ENCODE data around the gene SLC51B.
"Not testable (repeated sequence)": the region's sequence is repeated elsewhere in the genome, so short reads cannot be mapped to it uniquely, and the experiment has no call there.

The SLC51B gene

DNA sequence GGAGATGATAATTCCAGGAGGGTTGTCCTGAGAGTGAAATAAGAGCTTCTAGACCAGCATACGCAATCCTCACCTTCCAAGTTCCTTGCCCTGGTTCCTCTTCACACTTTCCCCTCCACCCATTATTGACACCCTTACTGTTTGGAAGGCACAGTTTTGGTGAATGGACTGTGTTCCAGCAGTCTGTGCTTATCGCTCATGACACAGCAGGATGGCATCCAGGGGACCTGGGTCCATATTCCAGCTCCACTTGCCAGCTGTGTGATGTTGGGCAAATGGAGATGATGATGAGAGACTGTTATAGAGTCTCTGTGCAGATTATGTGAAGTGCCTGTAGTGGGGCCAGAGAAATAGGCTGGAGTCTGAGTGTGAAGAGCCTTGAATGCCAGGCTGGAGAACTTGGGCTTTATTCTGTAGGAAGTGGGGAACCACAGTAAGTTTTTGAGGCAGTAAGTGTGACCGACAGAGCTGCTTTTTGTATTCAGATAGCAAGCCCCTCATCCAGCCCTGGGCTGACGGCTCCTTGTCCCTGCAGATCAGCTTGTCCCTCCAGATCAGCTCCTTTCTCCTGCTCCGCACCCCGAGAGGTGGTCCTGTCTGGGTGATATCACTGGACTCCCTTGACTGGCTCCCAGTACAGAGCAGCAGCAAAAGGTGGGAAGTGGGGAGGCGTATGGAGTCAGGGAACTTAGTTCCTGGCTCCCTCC lies 39.5 kb downstream of the SLC51B start:
- DNase-seq (ENCODE audit: low read depth), result no peak

GRCh38 chr15:65085207-65085753 lies 40.1 kb downstream of the SLC51B start:
- DNase-seq (ENCODE audit: low read depth), result no peak

- DNase-seq (ENCODE audit: low read depth), result no peak
These were observed 40.9 kb downstream of the SLC51B start for GRCh38 chr15:65085990-65086679.

DNA sequence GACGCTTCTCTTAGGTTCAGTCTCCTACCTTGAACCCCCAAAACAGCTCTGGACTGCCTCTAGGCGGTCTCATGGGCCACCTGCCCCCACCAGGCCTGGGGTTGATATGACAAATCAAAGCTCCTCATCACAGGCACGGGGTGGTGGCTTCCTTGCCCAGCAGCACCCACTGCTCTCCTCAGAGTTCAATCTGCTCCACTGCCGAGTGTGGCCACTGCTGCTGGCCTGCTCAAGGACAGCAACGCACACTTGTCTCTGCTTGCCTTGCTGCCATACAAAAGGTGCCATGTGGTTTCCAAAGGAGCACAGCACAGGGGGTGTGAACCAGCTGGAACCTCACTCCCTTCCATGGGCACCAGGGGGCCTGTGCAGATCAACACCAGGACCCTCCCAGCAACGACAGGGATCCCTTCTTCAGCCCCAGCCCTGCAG lies 41.5 kb downstream of the SLC51B start:
- no peak for DNase-seq (ENCODE audit: low read depth)

- no peak for DNase-seq (ENCODE audit: low read depth)
These were observed 42.2 kb downstream of the SLC51B start for GRCh38 chr15:65087411-65087810.

- DNase-seq (ENCODE audit: low read depth), result no peak
These were observed 42.9 kb downstream of the SLC51B start for GRCh38 chr15:65087873-65088642.

DNA sequence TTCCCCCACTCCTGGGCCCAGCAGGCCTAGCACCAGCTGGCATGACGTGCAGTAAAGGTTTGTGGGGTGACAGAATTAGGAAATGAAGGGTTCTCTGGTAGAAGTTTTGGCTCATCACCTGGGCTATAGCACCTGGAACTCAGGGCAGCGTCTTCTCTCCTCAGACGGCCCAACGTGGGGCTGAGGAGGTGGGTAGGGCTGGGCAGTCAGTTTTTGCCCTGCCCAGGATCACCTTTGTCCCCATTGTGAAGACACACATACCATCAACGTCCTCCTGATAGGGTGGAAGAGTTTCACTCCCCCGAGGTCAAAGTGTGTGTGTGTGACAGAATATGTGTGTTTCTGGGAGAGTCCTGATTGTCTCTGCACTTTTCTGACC lies 43.4 kb downstream of the SLC51B start:
- DNase-seq (ENCODE audit: low read depth), result no peak

- DNase-seq (ENCODE audit: low read depth), result no peak
These were observed 44.1 kb downstream of the SLC51B start for GRCh38 chr15:65089206-65089824.

GRCh38 chr15:65091946-65092770 lies 47.0 kb downstream of the SLC51B start:
- no peak for DNase-seq (ENCODE audit: low read depth)

DNA sequence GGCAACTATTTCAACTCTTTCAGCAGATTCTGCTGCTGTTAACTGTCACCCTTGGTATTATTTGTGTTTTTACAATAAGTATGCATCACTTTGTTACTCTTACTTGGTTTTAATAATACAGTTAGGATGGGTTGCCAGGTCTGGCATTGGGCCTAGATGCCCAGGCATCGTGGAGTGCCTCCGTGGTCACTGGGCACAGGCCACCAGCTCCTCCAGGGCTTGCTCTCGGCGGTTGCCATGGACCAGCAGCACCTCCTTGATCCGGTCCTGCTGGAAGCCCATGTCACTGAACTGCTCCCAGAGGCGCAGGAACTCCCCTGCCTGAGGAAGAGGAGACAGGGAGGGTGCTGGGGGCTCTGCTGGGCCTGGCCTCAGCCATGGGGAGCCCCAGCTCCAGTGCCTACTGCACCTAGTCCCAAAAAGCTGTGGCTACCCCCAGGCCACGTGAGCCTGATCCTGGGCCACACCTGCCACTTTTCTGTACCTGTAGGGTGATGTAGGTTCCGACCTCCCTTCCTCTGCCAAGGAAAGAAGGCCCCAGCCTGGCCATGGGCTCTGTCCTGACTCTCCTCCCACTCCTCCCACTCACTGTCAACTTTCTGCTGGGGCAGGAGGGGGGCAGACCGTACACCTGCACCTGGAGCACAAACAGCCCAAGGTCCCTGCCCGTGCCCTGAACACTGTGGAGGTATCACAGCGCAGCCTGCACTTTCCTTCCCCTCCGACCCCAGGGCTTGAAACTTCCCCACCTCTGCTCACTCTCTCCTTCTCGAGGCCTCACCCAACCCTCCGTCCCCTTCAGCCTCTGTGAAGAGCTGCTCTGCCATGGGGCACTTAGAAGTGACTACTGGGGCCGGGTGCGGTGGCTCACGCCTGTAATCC lies 48.0 kb downstream of the SLC51B start:
- no peak for DNase-seq (ENCODE audit: low read depth)

DNA sequence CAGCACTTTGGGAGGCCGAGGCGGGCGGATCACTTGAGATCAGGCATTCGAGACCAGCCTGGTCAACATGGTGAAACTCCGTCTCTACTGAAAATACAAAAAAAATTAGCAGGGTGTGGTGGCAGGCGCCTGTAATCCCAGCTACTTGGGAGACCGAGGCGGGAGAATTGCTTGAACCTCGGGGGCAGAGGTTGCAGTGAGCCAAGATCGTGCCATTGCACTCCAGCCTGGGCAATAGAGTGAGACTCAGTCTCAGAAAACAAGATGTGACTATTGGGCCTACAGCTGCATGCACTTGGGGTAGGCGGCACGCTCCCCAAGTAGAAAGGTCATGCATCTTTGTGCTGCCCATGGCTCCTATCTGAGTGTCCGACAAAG lies 48.6 kb downstream of the SLC51B start:
- not testable (repeated sequence) for DNase-seq (ENCODE audit: low read depth)

DNA sequence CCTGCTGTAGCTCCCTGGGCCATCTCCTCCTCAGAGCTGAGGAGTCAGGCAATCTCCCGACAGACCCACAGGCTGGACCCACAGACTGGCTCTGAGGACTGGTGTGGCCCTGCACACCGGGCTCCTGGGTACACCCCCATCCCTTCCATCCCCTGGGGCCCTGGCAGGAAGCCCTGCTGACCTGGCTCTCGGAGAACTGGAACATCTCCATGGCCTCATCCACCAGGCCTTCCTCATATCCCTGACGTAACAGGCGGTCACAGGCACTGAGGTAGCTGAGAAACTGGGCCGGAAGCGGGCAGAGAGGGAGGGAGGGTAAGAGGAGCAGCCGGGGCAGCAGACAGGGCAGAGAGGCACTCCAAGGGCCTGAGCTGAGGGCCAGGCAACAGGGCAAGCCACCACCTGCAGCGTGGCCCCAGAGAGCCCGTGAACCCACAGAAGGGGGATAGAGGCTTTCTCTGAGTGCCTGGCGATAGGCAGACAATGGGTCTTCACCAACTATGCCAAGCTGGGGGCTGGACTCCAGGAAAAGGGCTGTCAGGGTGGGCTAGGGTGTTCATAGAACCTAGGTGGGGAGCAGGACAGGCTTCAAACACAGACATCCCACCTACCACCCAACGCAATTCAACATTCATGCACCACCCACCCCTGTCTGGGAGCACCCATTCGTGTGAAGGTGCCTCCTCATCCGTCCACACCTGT lies 49.3 kb downstream of the SLC51B start:
- no peak for DNase-seq (ENCODE audit: low read depth)

DNA sequence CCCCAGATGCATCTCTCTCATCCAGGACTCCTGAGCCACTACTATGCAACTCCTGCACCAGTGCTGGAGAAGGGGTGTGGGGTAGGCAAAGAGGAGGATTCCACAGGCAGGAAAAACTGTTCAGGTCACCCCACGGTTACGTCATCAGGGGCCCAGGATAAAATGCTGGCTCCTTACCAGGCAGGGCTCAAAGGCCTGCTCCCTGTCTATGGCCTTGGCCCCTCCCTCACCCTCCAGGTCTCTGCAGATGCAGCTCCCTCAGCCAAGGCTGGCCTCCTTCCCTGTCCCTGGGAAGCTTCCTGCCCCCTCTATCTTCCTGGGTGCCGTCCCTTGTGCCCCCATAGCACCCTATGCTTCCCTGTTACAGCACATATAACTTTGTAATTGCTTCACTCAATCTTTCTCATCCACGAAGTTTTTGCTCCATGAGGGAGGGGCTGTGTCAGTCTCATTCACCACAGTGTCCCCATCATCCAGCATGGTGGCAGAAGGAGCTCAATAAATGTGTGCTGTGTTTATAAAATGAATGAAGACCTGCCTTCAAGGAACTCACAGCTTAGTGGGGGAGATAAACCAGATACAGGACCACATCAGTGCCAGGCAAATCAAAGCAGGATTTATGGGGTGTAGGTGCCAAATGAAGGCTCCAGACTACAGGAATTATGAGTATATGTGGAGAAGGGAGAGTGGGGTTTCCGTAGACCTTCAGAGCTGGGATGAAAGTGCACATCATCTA lies 50.0 kb downstream of the SLC51B start:
- no peak for DNase-seq (ENCODE audit: low read depth)

GRCh38 chr15:65095747-65096104 lies 50.5 kb downstream of the SLC51B start:
- DNase-seq (ENCODE audit: low read depth), result no peak

- DNase-seq (ENCODE audit: low read depth), result no peak
These were observed 51.5 kb downstream of the SLC51B start for GRCh38 chr15:65096481-65097385.

GRCh38 chr15:65097651-65098263 lies 52.6 kb downstream of the SLC51B start:
- no peak for DNase-seq (ENCODE audit: low read depth)

GRCh38 chr15:65099336-65099735 lies 54.1 kb downstream of the SLC51B start:
- no peak for DNase-seq (ENCODE audit: low read depth)

- DNase-seq (ENCODE audit: low read depth), result not testable (repeated sequence)
These were observed 54.6 kb downstream of the SLC51B start for GRCh38 chr15:65099801-65100200.

Measured in activated T-cell treated with anti-CD3 and anti-CD28 coated beads for 24 hours (primary cell).